ENCODE results near the gene SYNGR2. TPM values are rescaled to one million over a fixed set of nuclear protein-coding genes. Genes with fewer than 3 reads are reported as not detected.

The SYNGR2 gene
- total and polyA plus RNA-seq, 9 of the 15 experiments (the other 6 are each of a cell fraction or from before 2014, with no cell fraction given) = 1.4 to 173 (median 87.8) TPM

DNA sequence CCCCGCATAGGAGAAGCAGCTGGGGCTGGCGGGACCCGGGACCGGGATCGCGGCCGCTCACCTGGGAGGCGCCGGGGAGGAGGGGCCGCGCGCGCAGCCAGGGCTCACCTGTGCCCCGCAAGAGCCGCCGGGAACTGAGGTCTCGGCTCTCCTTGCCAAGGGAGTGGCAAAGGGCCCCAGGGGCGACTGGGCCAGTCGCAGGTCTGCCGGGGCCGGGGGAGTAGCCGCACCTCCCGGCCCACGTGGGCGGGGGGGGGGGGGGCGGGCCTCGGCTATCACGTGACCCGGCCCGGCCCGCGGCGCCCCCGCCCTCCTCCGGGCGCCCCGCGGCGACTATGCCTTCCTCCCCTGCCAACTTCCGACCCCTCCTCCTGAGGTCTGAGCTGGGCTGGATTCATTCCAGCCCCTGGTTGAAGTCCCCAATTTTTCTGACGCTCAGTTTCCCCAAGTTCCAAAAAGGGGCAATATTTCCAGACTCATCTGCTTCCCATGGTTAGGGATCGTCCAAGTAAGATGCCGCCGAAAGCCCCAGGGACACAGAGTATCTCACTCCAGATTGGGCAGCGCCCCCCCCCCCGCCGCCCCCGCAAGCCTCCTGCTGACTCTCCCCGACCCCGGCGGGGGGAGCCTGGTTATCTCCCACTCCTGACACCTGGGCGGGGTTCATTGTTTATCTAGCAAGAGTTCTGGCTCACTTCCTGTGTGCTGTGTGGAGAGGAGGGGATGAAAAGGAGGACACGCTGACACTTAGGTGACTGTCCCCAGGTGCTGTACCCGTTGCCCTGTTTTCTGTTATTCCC, 39.6 kb upstream of the SYNGR2 start, which contains the start of gene TMC6 (continued):
- TF ChIP-seq ZNF57 (CRISPR knock-in tag; IDR thresholded peaks at IDR 0.05) = no peak
- TF ChIP-seq NFXL1 (CRISPR knock-in tag; IDR thresholded peaks at IDR 0.05) = no peak
- peak; percentile 85 for TF ChIP-seq TCF3 (CRISPR knock-in tag; IDR thresholded peaks at IDR 0.05)
- TF ChIP-seq, protein P1, sequence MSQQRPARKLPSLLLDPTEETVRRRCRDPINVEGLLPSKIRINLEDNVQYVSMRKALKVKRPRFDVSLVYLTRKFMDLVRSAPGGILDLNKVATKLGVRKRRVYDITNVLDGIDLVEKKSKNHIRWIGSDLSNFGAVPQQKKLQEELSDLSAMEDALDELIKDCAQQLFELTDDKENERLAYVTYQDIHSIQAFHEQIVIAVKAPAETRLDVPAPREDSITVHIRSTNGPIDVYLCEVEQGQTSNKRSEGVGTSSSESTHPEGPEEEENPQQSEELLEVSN (IDR thresholded peaks at IDR 0.05; ENCODE audit: borderline replicate concordance in 1 of 2, extremely low read depth in 1 of 2, insufficient read depth in 1 of 2, insufficient read length in 1 of 2, low read depth in 1 of 2, low read length in 1 of 2, poor library complexity in 1 of 2, severe bottlenecking in 1 of 2) = peak in 1 of 2 experiments; percentile 39
- TF ChIP-seq GMEB1 (CRISPR knock-in tag; IDR thresholded peaks at IDR 0.05) = no peak
- no peak; the same call in 1 of the 2 replicates for TF ChIP-seq NCOA6 (IDR thresholded peaks at IDR 0.05)
- TF ChIP-seq ELF2 (CRISPR knock-in tag; IDR thresholded peaks at IDR 0.05) = peak; percentile 56
- TF ChIP-seq MYNN (IDR thresholded peaks at IDR 0.05) = peak; percentile 87; the same call in 1 of the 2 replicates
- TF ChIP-seq MYNN (CRISPR knock-in tag; IDR thresholded peaks at IDR 0.05) = no peak
- no peak for TF ChIP-seq STAT5B (CRISPR knock-in tag; IDR thresholded peaks at IDR 0.05)
- peak; percentile 71 for TF ChIP-seq PKNOX1 (IDR thresholded peaks at IDR 0.05)
- peak; percentile 77; the same call in 1 of the 2 replicates for TF ChIP-seq FOXM1 (IDR thresholded peaks at IDR 0.05; ENCODE audit: low read depth)
- no peak for TF ChIP-seq FOXM1 (CRISPR knock-in tag; IDR thresholded peaks at IDR 0.05; ENCODE audit: low read depth)
- no peak for TF ChIP-seq DNMT1 (IDR thresholded peaks at IDR 0.05)
- TF ChIP-seq TARDBP (IDR thresholded peaks at IDR 0.05) = no peak
- TF ChIP-seq FOS (IDR thresholded peaks at IDR 0.05; ENCODE audit: extremely low read depth, insufficient read length) = no peak
- TF ChIP-seq ZNF75A (CRISPR knock-in tag; IDR thresholded peaks at IDR 0.05) = no peak
- TF ChIP-seq, protein P2, sequence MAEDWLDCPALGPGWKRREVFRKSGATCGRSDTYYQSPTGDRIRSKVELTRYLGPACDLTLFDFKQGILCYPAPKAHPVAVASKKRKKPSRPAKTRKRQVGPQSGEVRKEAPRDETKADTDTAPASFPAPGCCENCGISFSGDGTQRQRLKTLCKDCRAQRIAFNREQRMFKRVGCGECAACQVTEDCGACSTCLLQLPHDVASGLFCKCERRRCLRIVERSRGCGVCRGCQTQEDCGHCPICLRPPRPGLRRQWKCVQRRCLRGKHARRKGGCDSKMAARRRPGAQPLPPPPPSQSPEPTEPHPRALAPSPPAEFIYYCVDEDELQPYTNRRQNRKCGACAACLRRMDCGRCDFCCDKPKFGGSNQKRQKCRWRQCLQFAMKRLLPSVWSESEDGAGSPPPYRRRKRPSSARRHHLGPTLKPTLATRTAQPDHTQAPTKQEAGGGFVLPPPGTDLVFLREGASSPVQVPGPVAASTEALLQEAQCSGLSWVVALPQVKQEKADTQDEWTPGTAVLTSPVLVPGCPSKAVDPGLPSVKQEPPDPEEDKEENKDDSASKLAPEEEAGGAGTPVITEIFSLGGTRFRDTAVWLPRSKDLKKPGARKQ (CRISPR knock-in tag; IDR thresholded peaks at IDR 0.05) = no peak
- no peak for TF ChIP-seq THAP12 (CRISPR knock-in tag; IDR thresholded peaks at IDR 0.05)
- TF ChIP-seq ZC3H4 (CRISPR knock-in tag; IDR thresholded peaks at IDR 0.05; ENCODE audit: borderline replicate concordance) = no peak
- TF ChIP-seq SRSF1 (IDR thresholded peaks at IDR 0.05; ENCODE audit: low read depth, low read length) = no peak
- no peak for TF ChIP-seq ZNF175 (CRISPR knock-in tag; IDR thresholded peaks at IDR 0.05; ENCODE audit: low read depth)

Data from K562 (cell line).